HG03354 (cell line): ENCODE measurements around the gene MYL3.

Source experiments
- ATAC-seq: cut with Tn5 transposase; IDR thresholded peaks from one replicate; pipeline ENCODE4 v1.9.1; 2021; ENCODE audit warnings: mild to moderate bottlenecking; ENCODE audit not compliant: unreplicated experiment, poor library complexity, severe bottlenecking

The MYL3 gene

GRCh38 chr3:46900356-46900755 is 37.1 kb upstream of the MYL3 start:
- ATAC-seq, result no peak

- ATAC-seq, result no peak
Observed at GRCh38 chr3:46900007-46900292, 36.7 kb upstream of the MYL3 start.

GRCh38 chr3:46899151-46900006 is 36.1 kb upstream of the MYL3 start:
- no peak for ATAC-seq

GRCh38 chr3:46898321-46899150 is 35.3 kb upstream of the MYL3 start:
- ATAC-seq, result no peak

- no peak for ATAC-seq
Observed at GRCh38 chr3:46897829-46898320, 34.6 kb upstream of the MYL3 start.

GRCh38 chr3:46897031-46897430 is 33.8 kb upstream of the MYL3 start:
- ATAC-seq, result no peak

- ATAC-seq, result no peak
Observed at GRCh38 chr3:46896386-46896785, 33.1 kb upstream of the MYL3 start.

- no peak for ATAC-seq
Observed at GRCh38 chr3:46895761-46896160, 32.5 kb upstream of the MYL3 start.

- no peak for ATAC-seq
Observed at GRCh38 chr3:46895204-46895660, 32.0 kb upstream of the MYL3 start.

- no peak for ATAC-seq
Observed at GRCh38 chr3:46894256-46894655, 31.0 kb upstream of the MYL3 start.

- no peak for ATAC-seq
Observed at GRCh38 chr3:46893763-46894162, 30.5 kb upstream of the MYL3 start.

GRCh38 chr3:46893146-46893748 is 30.0 kb upstream of the MYL3 start:
- ATAC-seq, result no peak

GRCh38 chr3:46892285-46893145 is 29.3 kb upstream of the MYL3 start:
- no peak for ATAC-seq

GRCh38 chr3:46891132-46891531 is 27.9 kb upstream of the MYL3 start:
- ATAC-seq, result no peak

- ATAC-seq, result no peak
Observed at GRCh38 chr3:46890132-46890531, 26.9 kb upstream of the MYL3 start.

- no peak for ATAC-seq
Observed at GRCh38 chr3:46889381-46890110, 26.3 kb upstream of the MYL3 start.

- no peak for ATAC-seq
Observed at GRCh38 chr3:46888705-46889104, 25.5 kb upstream of the MYL3 start.

- no peak for ATAC-seq
Observed at GRCh38 chr3:46887980-46888494, 24.8 kb upstream of the MYL3 start.

- ATAC-seq, result no peak
Observed at GRCh38 chr3:46885612-46886011, 22.4 kb upstream of the MYL3 start.
